ENCODE results near the gene CATSPERD.
"Not testable (repeated sequence)": the region's sequence is repeated elsewhere in the genome, so short reads cannot be mapped to it uniquely, and the experiment has no call there.

CATSPERD gene

GRCh38 chr19:5717215-5717935, 3.1 kb upstream of the CATSPERD start:
- Histone ChIP-seq H3K27ac (no peak overlapping the region), H3K27me3 (no peaks in the 10 kb centered on the region), H3K9me3 (no peaks in the 10 kb centered on the region), H3K4me1 (peaks cover 0 to 31% (median 21%) of the 10 kb centered on the region in 4 donors), H3K36me3 (peaks cover 10 to 24% (median 17%) of the 10 kb centered on the region in 3 donors), H3K4me3 (no peak overlapping the region)
- no peak for TF ChIP-seq CTCF (IDR thresholded peaks at IDR 0.05)
- intact Hi-C loops (cut with DNase I; ENCODE audit: low total_unique reads), result no loop called here
- no peak for DNase-seq

- peaks cover 0 to 31% (median 21%) of the 10 kb centered on the region in 4 donors for H3K4me1 ChIP-seq
- H3K27me3 ChIP-seq, result no peaks in the 10 kb centered on the region
- intact Hi-C loops (cut with DNase I; ENCODE audit: low total_unique reads), result no loop called here
- TF ChIP-seq CTCF (IDR thresholded peaks at IDR 0.05), result no peak
- H3K9me3 ChIP-seq, result no peaks in the 10 kb centered on the region
- H3K27ac ChIP-seq, result no peak overlapping the region
- H3K36me3 ChIP-seq, result peaks cover 3 to 17% (median 9%) of the 10 kb centered on the region in 3 donors
- DNase-seq, result no peak
- peak overlapping the region in 1 of 2 donors; percentile 94 for H3K4me3 ChIP-seq
Measured at GRCh38 chr19:5718037-5718578, 2.3 kb upstream of the CATSPERD start.

- Histone ChIP-seq H3K36me3 (peaks cover 0 to 11% (median 3%) of the 10 kb centered on the region in 3 donors), H3K4me3 (peak overlapping the region; percentile 73 to 94), H3K9me3 (no peaks in the 10 kb centered on the region), H3K27me3 (no peaks in the 10 kb centered on the region), H3K27ac (peak overlapping the region; percentile 93 to 97), H3K4me1 (peaks cover 0 to 31% (median 21%) of the 10 kb centered on the region in 4 donors)
- TF ChIP-seq CTCF (IDR thresholded peaks at IDR 0.05), result no peak
- intact Hi-C loops (cut with DNase I; ENCODE audit: low total_unique reads), result no loop called here
- DNase-seq, result no peak
Measured at GRCh38 chr19:5718579-5719273, 1.7 kb upstream of the CATSPERD start.

- Histone ChIP-seq H3K4me1 (peaks cover 0 to 31% (median 21%) of the 10 kb centered on the region in 4 donors), H3K27me3 (no peaks in the 10 kb centered on the region), H3K36me3 (peaks cover 0 to 6% (median 0%) of the 10 kb centered on the region in 3 donors), H3K4me3 (peak overlapping the region; percentile 73 to 94), H3K9me3 (no peaks in the 10 kb centered on the region), H3K27ac (peak overlapping the region; percentile 93 to 97)
- intact Hi-C loops (cut with DNase I; ENCODE audit: low total_unique reads), result no loop called here
- no peak for DNase-seq
- TF ChIP-seq CTCF (IDR thresholded peaks at IDR 0.05), result no peak
Measured at GRCh38 chr19:5719274-5719960, 1.0 kb upstream of the CATSPERD start.

- H3K9me3 ChIP-seq, result peaks cover 0 to 16% (median 6%) of the 10 kb centered on the region in 3 donors
- intact Hi-C loops (cut with DNase I; ENCODE audit: low total_unique reads), result no loop called here
- no peaks in the 10 kb centered on the region for H3K4me1 ChIP-seq
- H3K27me3 ChIP-seq, result no peaks in the 10 kb centered on the region
- no peaks in the 10 kb centered on the region for H3K36me3 ChIP-seq
- no peak overlapping the region for H3K27ac ChIP-seq
- no peak for TF ChIP-seq CTCF (IDR thresholded peaks at IDR 0.05)
- no peak overlapping the region for H3K4me3 ChIP-seq
- DNase-seq, result no peak
Measured at GRCh38 chr19:5727453-5728050, 7.1 kb downstream of the CATSPERD start.

GRCh38 chr19:5733172-5733571, 12.7 kb downstream of the CATSPERD start:
- H3K4me3 ChIP-seq; intact Hi-C loops (cut with DNase I; ENCODE audit: low total_unique reads); DNase-seq; H3K36me3 ChIP-seq; H3K4me1 ChIP-seq; H3K27me3 ChIP-seq; H3K27ac ChIP-seq: not testable (repeated sequence)
- H3K9me3 ChIP-seq, result peaks cover 0 to 16% (median 6%) of the 10 kb centered on the region in 3 donors

Data from tibial artery (tissue), 4 donors.